HUES64 (cell line): Measurements from ENCODE around the gene PDE8A.

Source experiments
- H3K27ac ChIP-seq: 2 replicates; pipeline ENCODE4 v1.7.0; 2013; ENCODE audit warnings: low read depth, low read length, inconsistent platforms
- H3K27me3 ChIP-seq: 2 replicates; pipeline ENCODE4 v1.6.1; 2013; ENCODE audit warnings: mild to moderate bottlenecking, low read length; ENCODE audit not compliant: insufficient read depth
- H3K36me3 ChIP-seq: 2 replicates; pipeline ENCODE4 v1.6.1; 2013; ENCODE audit warnings: mild to moderate bottlenecking, low read length; ENCODE audit not compliant: insufficient read depth
- H3K4me1 ChIP-seq: 2 replicates; pipeline ENCODE4 v1.6.1; 2013; ENCODE audit warnings: mild to moderate bottlenecking, low read length, moderate library complexity; ENCODE audit not compliant: insufficient read depth
- H3K4me3 ChIP-seq: 2 replicates; pipeline ENCODE4 v1.5.1; 2013; ENCODE audit warnings: mild to moderate bottlenecking, low read length, moderate library complexity
- H3K9ac ChIP-seq: 2 replicates; pipeline ENCODE4 v1.6.1; 2013; ENCODE audit warnings: mild to moderate bottlenecking, low read depth, low read length
- H3K9me3 ChIP-seq: 2 replicates; pipeline ENCODE4 v1.6.1; 2013; ENCODE audit warnings: low read depth, low read length; ENCODE audit not compliant: insufficient read depth
- WGBS: fragments of 150-250, 120-280 bp; methylation state at CpG from one replicate; pipeline ENCODE4 v1.1.7; 2013; ENCODE audit warnings: missing lambda C conversion rate; 5-methylcytosine and 5-hydroxymethylcytosine counted together

The PDE8A gene

GRCh38 chr15:85097250-85097649 lies 115.6 kb downstream of the PDE8A start:
- 91% methylated on average over 5 of the region's 5 CpGs for WGBS
- no peak overlapping the region for H3K9ac ChIP-seq
- H3K9me3 ChIP-seq: no peaks in the 10 kb centered on the region
- H3K27ac ChIP-seq: no peak overlapping the region
- H3K36me3 ChIP-seq: no peaks in the 10 kb centered on the region
- no peaks in the 10 kb centered on the region for H3K4me1 ChIP-seq
- no peaks in the 10 kb centered on the region for H3K27me3 ChIP-seq
- H3K4me3 ChIP-seq: no peak overlapping the region

GRCh38 chr15:85097725-85098124 lies 116.1 kb downstream of the PDE8A start:
- 92% methylated on average over 2 of the region's 2 CpGs for WGBS
- Histone ChIP-seq H3K4me1 (no peaks in the 10 kb centered on the region), H3K4me3 (no peak overlapping the region), H3K9ac (no peak overlapping the region), H3K36me3 (no peaks in the 10 kb centered on the region), H3K27me3 (no peaks in the 10 kb centered on the region), H3K9me3 (no peaks in the 10 kb centered on the region), H3K27ac (no peak overlapping the region)

- Histone ChIP-seq H3K4me1 (no peaks in the 10 kb centered on the region), H3K9ac (no peak overlapping the region), H3K36me3 (no peaks in the 10 kb centered on the region), H3K27ac (no peak overlapping the region), H3K4me3 (no peak overlapping the region), H3K9me3 (no peaks in the 10 kb centered on the region), H3K27me3 (no peaks in the 10 kb centered on the region)
- 88% methylated on average over 10 of the region's 10 CpGs for WGBS
Observed at GRCh38 chr15:85099195-85099803, 117.6 kb downstream of the PDE8A start.

GRCh38 chr15:85100186-85100937 lies 118.7 kb downstream of the PDE8A start:
- no peak overlapping the region for H3K27ac ChIP-seq
- 85% methylated on average over 10 of the region's 10 CpGs for WGBS
- no peaks in the 10 kb centered on the region for H3K4me1 ChIP-seq
- H3K4me3 ChIP-seq: no peak overlapping the region
- H3K36me3 ChIP-seq: no peaks in the 10 kb centered on the region
- H3K27me3 ChIP-seq: no peaks in the 10 kb centered on the region
- H3K9me3 ChIP-seq: no peaks in the 10 kb centered on the region
- H3K9ac ChIP-seq: no peak overlapping the region

- 85% methylated on average over 2 of the region's 2 CpGs for WGBS
- H3K27me3 ChIP-seq: no peaks in the 10 kb centered on the region
- H3K36me3 ChIP-seq: no peaks in the 10 kb centered on the region
- H3K4me1 ChIP-seq: no peaks in the 10 kb centered on the region
- no peak overlapping the region for H3K27ac ChIP-seq
- no peaks in the 10 kb centered on the region for H3K9me3 ChIP-seq
- H3K9ac ChIP-seq: no peak overlapping the region
- H3K4me3 ChIP-seq: no peak overlapping the region
Observed at GRCh38 chr15:85104584-85104983, 122.9 kb downstream of the PDE8A start.

GRCh38 chr15:85108136-85108535 lies 126.5 kb downstream of the PDE8A start:
- no peaks in the 10 kb centered on the region for H3K9me3 ChIP-seq
- H3K4me1 ChIP-seq: no peaks in the 10 kb centered on the region
- no peak overlapping the region for H3K4me3 ChIP-seq
- H3K9ac ChIP-seq: no peak overlapping the region
- H3K27me3 ChIP-seq: no peaks in the 10 kb centered on the region
- H3K36me3 ChIP-seq: no peaks in the 10 kb centered on the region
- WGBS: 87% methylated on average over 4 of the region's 4 CpGs
- no peak overlapping the region for H3K27ac ChIP-seq

- H3K27me3 ChIP-seq: no peaks in the 10 kb centered on the region
- WGBS: 100% methylated on average over 1 of the region's 2 CpGs
- no peak overlapping the region for H3K9ac ChIP-seq
- no peak overlapping the region for H3K27ac ChIP-seq
- H3K4me3 ChIP-seq: no peak overlapping the region
- H3K4me1 ChIP-seq: no peaks in the 10 kb centered on the region
- no peaks in the 10 kb centered on the region for H3K9me3 ChIP-seq
- no peaks in the 10 kb centered on the region for H3K36me3 ChIP-seq
Observed at GRCh38 chr15:85109333-85109732, 127.7 kb downstream of the PDE8A start.

- Histone ChIP-seq H3K4me1 (no peaks in the 10 kb centered on the region), H3K9me3 (no peaks in the 10 kb centered on the region), H3K27me3 (no peaks in the 10 kb centered on the region), H3K36me3 (no peaks in the 10 kb centered on the region), H3K4me3 (no peak overlapping the region), H3K9ac (no peak overlapping the region), H3K27ac (no peak overlapping the region)
- WGBS: 90% methylated on average over 3 of the region's 3 CpGs
Observed at GRCh38 chr15:85112997-85113396, 131.3 kb downstream of the PDE8A start.

GRCh38 chr15:85114886-85115285 lies 133.2 kb downstream of the PDE8A start:
- no peak overlapping the region for H3K27ac ChIP-seq

GRCh38 chr15:85116066-85116465 lies 134.4 kb downstream of the PDE8A start:
- H3K27me3 ChIP-seq: no peaks in the 10 kb centered on the region
- no peak overlapping the region for H3K9ac ChIP-seq
- H3K4me1 ChIP-seq: no peaks in the 10 kb centered on the region
- WGBS: 92% methylated on average over 1 of the region's 1 CpG
- no peak overlapping the region for H3K27ac ChIP-seq
- no peak overlapping the region for H3K4me3 ChIP-seq
- H3K9me3 ChIP-seq: no peaks in the 10 kb centered on the region
- no peaks in the 10 kb centered on the region for H3K36me3 ChIP-seq

More at GRCh38 chr15:85114886-85115285, 133.2 kb downstream of the PDE8A start:
- Histone ChIP-seq H3K36me3 (no peaks in the 10 kb centered on the region), H3K9ac (no peak overlapping the region), H3K4me3 (no peak overlapping the region), H3K4me1 (no peaks in the 10 kb centered on the region), H3K9me3 (no peaks in the 10 kb centered on the region), H3K27me3 (no peaks in the 10 kb centered on the region)
- WGBS: 87% methylated on average over 4 of the region's 4 CpGs

GRCh38 chr15:85116494-85116893 lies 134.8 kb downstream of the PDE8A start:
- Histone ChIP-seq H3K4me1 (no peaks in the 10 kb centered on the region), H3K27ac (no peak overlapping the region), H3K36me3 (no peaks in the 10 kb centered on the region), H3K9me3 (no peaks in the 10 kb centered on the region), H3K27me3 (no peaks in the 10 kb centered on the region), H3K4me3 (no peak overlapping the region), H3K9ac (no peak overlapping the region)
- WGBS: 91% methylated on average over 3 of the region's 3 CpGs
